GM04504 (cell line): Measurements from ENCODE around the gene FFAR1.
A peak's percentile ranks its signal among the peaks of the same experiment; 100 is the strongest.

ENCODE experiments used
- DNase-seq: peaks from one replicate; pipeline ENCODE4 v3.0.0-alpha.2; 2012; ENCODE audit warnings: low read depth

Gene FFAR1

GRCh38 chr19:35315883-35316282 is 31.8 kb upstream of the FFAR1 start:
- no peak for DNase-seq

GRCh38 chr19:35316560-35316959 is 31.1 kb upstream of the FFAR1 start:
- DNase-seq = no peak

- DNase-seq = no peak
Measured at GRCh38 chr19:35317464-35318043, 30.1 kb upstream of the FFAR1 start.

- DNase-seq = peak; percentile 79
Measured at GRCh38 chr19:35318679-35319448, 28.8 kb upstream of the FFAR1 start.

- DNase-seq = no peak
Measured at GRCh38 chr19:35320065-35320713, 27.5 kb upstream of the FFAR1 start.

GRCh38 chr19:35321291-35321690 is 26.4 kb upstream of the FFAR1 start:
- DNase-seq = no peak

- DNase-seq = no peak
Measured at GRCh38 chr19:35322014-35322413, 25.7 kb upstream of the FFAR1 start.

- no peak for DNase-seq
Measured at GRCh38 chr19:35327642-35328041, 20.1 kb upstream of the FFAR1 start.

- DNase-seq = no peak
Measured at GRCh38 chr19:35328851-35329285, 18.8 kb upstream of the FFAR1 start, which contains the start of gene CD22. CD22 (plus strand) TSS chr19:35329187; CDS start chr19:35332041, 2,854 bp downstream.

GRCh38 chr19:35329323-35329722 is 18.4 kb upstream of the FFAR1 start:
- no peak for DNase-seq

- DNase-seq = no peak
Measured at GRCh38 chr19:35330475-35330874, 17.2 kb upstream of the FFAR1 start.

- DNase-seq = no peak
Measured at GRCh38 chr19:35331551-35332214, 16.0 kb upstream of the FFAR1 start.

GRCh38 chr19:35332817-35333216 is 14.9 kb upstream of the FFAR1 start:
- DNase-seq = no peak

GRCh38 chr19:35334144-35334753 is 13.5 kb upstream of the FFAR1 start:
- no peak for DNase-seq

- DNase-seq = no peak
Measured at GRCh38 chr19:35336166-35336955, 11.3 kb upstream of the FFAR1 start.

GRCh38 chr19:35337097-35337983 is 10.4 kb upstream of the FFAR1 start:
- no peak for DNase-seq

- DNase-seq = no peak
Measured at GRCh38 chr19:35337984-35338296, 9.8 kb upstream of the FFAR1 start.

- DNase-seq = no peak
Measured at GRCh38 chr19:35340431-35340830, 7.3 kb upstream of the FFAR1 start.

- no peak for DNase-seq
Measured at GRCh38 chr19:35341006-35341405, 6.7 kb upstream of the FFAR1 start.

GRCh38 chr19:35341565-35342225 is 6.0 kb upstream of the FFAR1 start:
- DNase-seq = no peak
